GM19455 (cell line): ENCODE results near the gene BRD1.
"Not testable (repeated sequence)": the region's sequence is repeated elsewhere in the genome, so short reads cannot be mapped to it uniquely, and the experiment has no call there.

Experiments
- ATAC-seq: cut with Tn5 transposase; IDR thresholded peaks from one replicate; pipeline ENCODE4 v1.9.1; 2021; ENCODE audit not compliant: unreplicated experiment

Gene BRD1

GRCh38 chr22:49785841-49786471 is 41.7 kb downstream of the BRD1 start:
- no peak for ATAC-seq

DNA sequence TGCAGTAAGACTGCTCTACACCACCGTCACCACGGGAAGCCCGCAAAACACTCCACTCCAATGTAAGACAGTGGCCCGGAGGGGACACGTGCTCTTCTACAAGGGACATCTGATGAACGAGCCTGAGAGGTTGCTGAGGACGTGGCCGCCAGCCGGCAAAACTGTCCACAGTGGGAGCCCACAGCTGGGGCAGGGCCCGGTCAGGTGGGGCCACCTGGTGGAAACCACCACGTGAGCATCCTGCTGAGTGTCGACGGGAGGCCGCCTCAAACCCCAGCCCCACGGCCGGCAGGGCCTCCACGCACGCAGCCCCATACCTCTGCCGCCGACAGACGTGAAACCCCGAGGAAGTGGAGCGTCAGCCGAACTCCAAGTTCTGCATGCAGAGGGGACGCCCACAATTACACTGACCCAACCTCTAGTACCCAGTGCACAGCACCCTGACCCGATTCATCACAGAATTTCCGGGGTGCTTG is 42.6 kb downstream of the BRD1 start:
- ATAC-seq = no peak

GRCh38 chr22:49784630-49784971 is 43.1 kb downstream of the BRD1 start:
- no peak for ATAC-seq

GRCh38 chr22:49783926-49784629 is 43.6 kb downstream of the BRD1 start:
- ATAC-seq = no peak

DNA sequence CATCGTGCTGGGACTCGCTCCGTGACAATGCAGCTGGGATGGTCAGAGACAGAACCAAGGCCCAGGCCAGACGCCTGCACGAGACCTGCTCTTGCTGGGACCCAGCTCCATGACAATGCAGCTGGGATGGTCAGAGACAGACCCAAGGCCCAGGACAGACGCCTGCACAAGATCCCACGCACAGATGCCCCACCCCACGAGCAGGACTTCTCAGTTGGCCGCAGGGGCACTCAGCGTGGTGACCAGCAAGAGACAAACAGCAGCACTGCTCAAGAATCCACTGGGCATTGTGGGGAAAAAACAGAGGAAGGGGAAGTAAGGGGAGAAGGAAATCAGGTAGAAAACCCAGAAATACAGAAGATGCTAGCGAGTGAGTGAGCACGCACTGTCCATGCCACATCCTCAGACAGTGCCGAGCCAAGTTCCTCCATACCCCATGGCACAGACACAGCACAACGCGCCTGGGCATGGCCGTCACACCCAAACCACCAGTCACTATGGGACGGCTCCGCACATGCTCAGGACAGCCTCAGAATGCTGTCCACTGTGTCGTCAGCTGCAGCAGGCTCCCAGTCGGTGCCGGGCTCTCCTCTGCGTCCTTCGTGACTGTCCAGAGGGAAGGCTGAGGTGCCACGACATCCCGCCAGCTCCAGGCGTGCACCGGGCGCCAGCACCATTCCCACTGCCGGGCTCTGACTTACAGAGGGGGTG is 44.5 kb downstream of the BRD1 start:
- no peak for ATAC-seq

DNA sequence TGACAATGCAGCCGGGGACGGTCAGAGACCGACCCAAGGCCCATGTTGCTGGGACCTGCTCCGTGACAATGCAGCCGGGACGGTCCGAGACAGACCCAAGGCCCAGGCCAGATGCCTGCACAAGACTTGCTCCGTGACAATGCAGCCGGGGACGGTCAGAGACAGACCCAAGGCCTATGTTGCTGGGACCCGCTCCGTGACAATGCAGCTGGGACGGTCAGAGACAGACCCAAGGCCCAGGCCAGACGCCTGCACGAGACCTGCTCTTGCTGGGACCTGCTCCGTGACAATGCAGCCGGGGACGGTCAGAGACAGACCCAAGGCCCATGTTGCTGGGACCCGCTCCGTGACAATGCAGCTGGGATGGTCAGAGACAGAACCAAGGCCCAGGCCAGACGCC is 45.8 kb downstream of the BRD1 start:
- ATAC-seq = not testable (repeated sequence)

GRCh38 chr22:49781289-49781782 is 46.3 kb downstream of the BRD1 start:
- ATAC-seq = no peak

DNA sequence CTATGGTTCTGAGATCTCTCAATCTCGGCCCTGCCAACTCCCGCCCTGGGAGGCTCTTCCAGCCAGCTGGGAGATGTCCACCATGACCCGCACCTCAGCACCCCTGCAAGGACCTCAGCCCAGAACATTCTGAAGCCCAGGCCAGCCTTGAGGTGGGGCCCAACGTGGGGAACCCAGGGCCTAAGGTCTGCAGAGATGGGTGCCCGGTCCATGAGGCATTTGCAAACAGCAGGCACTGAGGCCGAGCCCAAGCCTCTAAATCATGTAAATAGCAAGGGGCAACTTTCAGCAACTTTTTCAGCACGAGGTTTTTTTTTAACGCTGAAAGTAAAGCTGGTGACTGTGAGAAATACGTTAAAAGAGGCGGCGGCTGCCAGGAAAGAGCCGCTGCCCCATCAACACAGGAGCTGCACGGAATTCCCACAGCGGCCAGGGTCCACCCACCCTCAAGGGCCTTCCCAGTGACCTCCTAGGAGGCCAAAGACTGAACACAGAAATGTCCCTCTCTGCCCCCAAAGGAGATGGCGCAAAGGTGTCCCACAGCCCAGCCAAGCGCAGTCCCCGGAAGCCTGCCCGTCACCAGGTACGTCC is 46.9 kb downstream of the BRD1 start:
- ATAC-seq = no peak

DNA sequence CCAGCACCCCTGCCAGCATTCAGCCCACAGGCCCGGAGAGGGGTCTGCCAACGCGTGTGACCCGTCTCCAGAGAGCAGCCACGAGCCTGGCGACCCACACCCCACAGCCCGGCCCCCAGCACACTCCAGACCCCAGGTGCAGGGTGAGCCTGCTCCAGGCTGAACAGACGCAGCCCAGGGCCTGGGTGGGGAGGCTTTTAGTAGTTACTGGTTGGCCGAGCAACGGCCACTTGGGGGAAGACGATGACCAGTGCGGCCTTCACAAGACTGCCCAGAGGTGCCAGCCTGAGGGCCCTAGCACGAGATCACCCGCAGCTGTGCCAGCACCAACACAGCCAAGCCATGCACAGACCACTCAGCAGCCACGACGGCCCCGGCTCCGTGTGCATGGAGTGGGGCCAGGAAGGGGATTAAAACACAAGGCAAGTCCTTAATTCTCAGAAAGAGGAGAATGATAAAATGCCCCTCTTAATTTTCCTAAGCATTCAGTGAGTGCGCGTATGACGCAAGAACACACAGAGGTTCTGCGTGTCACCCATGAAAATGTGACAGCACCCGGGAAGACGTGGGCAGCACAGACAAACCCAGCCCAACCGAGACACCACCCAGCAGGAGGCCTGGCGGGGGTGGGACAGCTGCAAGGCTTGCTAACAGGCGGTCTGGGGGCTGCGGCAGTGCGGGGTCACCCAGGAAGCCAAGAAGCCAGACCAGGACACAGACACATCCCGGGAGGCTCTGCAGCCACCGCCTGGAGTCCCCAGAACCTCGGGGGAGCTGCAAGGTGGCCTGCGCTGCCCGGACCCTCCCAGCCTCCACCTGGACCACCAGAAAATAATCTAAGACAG is 47.6 kb downstream of the BRD1 start:
- no peak for ATAC-seq

- no peak for ATAC-seq
Observed at GRCh38 chr22:49779211-49779610, 48.5 kb downstream of the BRD1 start.

DNA sequence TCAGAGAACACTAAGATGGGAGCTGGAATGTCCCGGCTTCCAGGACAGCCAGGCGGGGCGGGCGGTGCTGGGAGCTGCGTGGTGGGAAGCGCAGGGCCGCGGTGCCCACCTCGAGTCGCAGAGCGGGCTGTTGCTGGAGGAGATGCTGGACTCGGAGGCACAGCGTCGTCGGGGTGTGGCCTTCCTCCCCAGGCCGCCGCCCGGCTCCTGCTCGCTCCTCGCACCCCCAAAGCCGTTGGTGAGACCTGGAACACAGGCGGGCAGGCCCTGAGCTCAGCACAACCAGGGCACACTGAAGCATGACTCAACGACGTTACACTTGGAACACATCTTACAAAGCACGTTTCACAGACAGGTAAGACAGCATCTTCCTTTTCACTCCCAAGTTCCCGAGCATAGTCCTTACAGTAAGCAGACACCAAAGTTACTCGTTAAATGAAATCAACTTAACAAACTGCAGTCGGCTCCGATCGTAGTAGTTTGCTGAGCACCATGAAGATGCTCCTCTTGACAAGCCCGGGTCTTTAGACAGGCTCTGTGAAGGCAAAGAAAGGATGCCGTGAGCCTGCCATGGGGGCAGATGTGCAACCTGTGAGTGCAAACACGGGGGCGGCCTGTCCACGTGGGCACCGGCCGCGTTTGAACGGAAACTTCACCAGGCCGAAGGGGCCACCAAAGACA is 50.0 kb downstream of the BRD1 start:
- ATAC-seq = no peak

GRCh38 chr22:49776891-49777290 is 50.8 kb downstream of the BRD1 start:
- no peak for ATAC-seq

GRCh38 chr22:49775867-49776511 is 51.7 kb downstream of the BRD1 start:
- ATAC-seq = no peak

DNA sequence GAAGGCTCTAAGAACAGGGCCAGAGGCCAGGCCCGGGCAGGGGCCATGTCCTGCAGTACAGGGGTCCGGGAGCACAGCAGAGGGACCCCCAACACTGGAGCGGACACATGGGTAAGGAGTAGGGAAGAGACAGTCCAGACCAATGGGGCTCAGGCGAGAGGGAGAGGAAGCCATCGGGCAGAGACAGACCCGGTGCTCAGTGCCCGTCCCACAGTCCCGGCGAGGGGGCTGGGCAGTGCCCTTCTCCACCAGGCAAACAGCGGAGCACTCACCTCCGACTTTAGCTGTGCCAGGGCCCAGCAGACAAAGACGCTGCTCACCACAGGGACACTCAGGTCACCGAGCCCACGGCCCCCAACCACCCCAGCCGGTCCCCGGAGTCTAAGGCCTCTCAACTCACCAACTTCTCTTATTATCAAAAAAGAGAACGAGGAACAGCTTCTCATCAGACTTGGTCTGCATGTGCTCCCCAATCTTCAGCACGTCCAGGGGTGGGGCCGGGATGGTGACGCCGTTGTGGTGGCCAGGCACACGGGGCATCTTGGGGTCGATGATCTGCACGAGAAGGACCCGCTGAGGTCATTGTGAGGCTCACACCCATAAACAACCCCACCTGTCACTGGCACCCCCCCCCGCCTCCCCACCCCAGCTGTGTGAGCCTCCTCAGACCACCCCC is 52.3 kb downstream of the BRD1 start:
- ATAC-seq = no peak

DNA sequence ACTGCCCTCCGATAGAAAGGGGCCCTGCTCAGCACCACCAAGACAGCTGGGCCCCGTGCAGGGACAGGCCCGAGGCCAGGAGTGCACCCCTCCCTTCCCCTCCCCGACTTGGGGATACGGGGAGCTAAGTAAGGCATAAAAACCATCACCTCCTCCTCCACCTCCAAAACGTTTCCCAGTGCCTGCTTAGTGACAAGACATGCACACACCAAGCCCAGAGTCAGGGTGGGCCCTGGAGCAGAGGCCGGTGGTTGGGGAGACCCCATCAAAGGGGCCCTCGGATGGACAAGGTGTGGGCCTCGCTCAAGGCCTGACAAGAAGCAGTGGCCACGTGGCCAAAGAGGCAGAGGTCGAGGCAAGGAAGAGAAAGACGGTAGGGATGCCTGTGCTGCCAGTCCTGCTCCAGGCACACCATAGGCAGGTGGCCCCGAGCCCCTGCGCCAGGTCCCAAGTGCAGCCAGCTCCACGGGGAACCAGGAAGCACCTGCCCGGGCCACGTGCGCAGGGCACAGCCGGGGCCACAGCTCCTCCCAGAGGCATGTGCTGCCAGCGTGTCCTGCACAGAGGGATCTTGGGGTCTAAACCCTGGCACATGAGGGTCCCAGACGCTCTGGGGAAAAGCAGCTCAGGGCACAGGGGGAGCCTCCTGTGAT is 53.0 kb downstream of the BRD1 start:
- ATAC-seq = no peak

DNA sequence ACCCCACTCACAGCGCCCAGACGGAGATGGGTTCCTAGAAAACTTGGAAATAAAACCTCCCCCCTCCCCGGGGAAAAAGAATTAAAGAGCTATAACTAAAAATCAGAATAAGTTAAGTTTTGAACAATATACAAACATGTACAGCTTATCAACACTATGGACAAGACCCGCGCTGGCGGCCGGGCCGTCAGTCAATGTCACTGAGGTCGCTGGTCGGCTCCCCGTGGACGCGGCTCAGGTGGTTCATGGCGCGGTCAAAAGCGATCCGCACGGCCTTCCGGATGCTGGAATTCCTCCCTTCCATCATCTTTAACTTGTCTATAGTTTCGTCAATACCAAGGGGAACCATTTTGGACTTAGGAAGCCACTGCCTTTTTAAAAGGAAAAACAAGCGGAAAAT is 53.6 kb downstream of the BRD1 start:
- ATAC-seq = no peak

- ATAC-seq = no peak
Observed at GRCh38 chr22:49773531-49773930, 54.1 kb downstream of the BRD1 start.

GRCh38 chr22:49772692-49773091 is 55.0 kb downstream of the BRD1 start:
- no peak for ATAC-seq
